Activated CD4-positive, alpha-beta T cell treated with anti-CD3 and anti-CD28 coated beads, Interleukin-2, amount 10 ng/mL, durations not matched to agents 7 days and 5 days (primary cell): ENCODE data around the gene RCOR1. TPM values are rescaled to one million over a fixed set of nuclear protein-coding genes. Genes with fewer than 3 reads are reported as not detected.
A peak's percentile ranks its signal among the peaks of the same experiment; 100 is the strongest.
"Not testable (repeated sequence)": the region's sequence is repeated elsewhere in the genome, so short reads cannot be mapped to it uniquely, and the experiment has no call there.

Source experiments
- CTCF ChIA-PET: fragments of 350-600 bp; sonication (Branson Sonifier 250); formaldehyde crosslinking; loops from one replicate; lab custom pipeline; 2021; ENCODE audit warnings: antibody characterized with exemption; lab: Charles Lee
- POLR2A ChIA-PET: fragments of 350-600 bp; sonication (Branson Sonifier 250); formaldehyde crosslinking; loops from one replicate; lab custom pipeline; 2021; ENCODE audit warnings: antibody characterized with exemption; lab: Charles Lee
- DNase-seq: peaks from one replicate; pipeline ENCODE4 v3.0.0-alpha.2; 2020
- H3K27ac Mint-ChIP-seq: one replicate; pipeline ENCODE4 v1.8.0; 2021; ENCODE audit warnings: mild to moderate bottlenecking, moderate library complexity, mixed read lengths
- H3K27me3 Mint-ChIP-seq: one replicate; pipeline ENCODE4 v1.8.0; 2021; ENCODE audit warnings: mixed read lengths
- H3K36me3 Mint-ChIP-seq: one replicate; pipeline ENCODE4 v1.8.0; 2021; ENCODE audit warnings: low read depth, mixed read lengths
- H3K4me1 Mint-ChIP-seq: one replicate; pipeline ENCODE4 v1.8.0; 2021; ENCODE audit warnings: mixed read lengths
- H3K4me3 Mint-ChIP-seq: one replicate; pipeline ENCODE4 v1.8.0; 2021; ENCODE audit warnings: mild to moderate bottlenecking, moderate library complexity, mixed read lengths
- H3K9me3 Mint-ChIP-seq: one replicate; pipeline ENCODE4 v1.8.0; 2021; ENCODE audit warnings: mixed read lengths
- total RNA-seq, 2 experiments: library from RNA; stranded (reverse); gene quantifications; one replicate each; pipeline ENCODE4 v1.2.3, GENCODE V29; 2021

RCOR1 gene
- total RNA-seq, 2 experiments from 2014 or later = 21.7 to 23.7 TPM

DNA sequence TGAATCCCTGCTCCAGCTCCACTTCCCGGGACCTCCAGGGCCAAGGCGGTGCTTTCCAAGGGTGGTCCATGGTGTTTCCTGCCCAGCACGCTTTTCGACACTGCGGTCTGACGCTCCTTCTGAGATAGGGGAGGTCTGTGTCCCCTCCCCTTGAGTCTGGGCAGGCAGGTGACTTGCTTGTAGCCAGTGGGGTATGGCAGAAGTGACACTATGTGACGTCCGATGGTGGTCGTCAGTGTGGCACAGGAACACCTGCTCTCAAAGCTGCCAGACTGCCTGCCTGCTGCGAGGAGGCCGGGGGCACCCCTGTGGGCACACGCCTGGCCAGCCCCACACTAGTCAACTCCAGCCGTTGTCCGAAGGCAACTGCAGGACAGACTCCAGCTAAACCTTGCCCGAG lies 168.8 kb downstream of the RCOR1 start:
- CTCF ChIA-PET = interaction anchor here (0.6 to 0.7 kb wide), 2 partner anchors 12 to 423 kb away, joined by 3 to 4 read pairs; no protein-coding TSS in a partner anchor
- Mint-ChIP-seq H3K4me3 (no peak overlapping the region), H3K27ac (no peak overlapping the region), H3K9me3 (no peaks in the 10 kb centered on the region), H3K36me3 (no peaks in the 10 kb centered on the region), H3K27me3 (no peaks in the 10 kb centered on the region), H3K4me1 (no peaks in the 10 kb centered on the region)
- POLR2A ChIA-PET = no interaction called here
- no peak for DNase-seq

DNA sequence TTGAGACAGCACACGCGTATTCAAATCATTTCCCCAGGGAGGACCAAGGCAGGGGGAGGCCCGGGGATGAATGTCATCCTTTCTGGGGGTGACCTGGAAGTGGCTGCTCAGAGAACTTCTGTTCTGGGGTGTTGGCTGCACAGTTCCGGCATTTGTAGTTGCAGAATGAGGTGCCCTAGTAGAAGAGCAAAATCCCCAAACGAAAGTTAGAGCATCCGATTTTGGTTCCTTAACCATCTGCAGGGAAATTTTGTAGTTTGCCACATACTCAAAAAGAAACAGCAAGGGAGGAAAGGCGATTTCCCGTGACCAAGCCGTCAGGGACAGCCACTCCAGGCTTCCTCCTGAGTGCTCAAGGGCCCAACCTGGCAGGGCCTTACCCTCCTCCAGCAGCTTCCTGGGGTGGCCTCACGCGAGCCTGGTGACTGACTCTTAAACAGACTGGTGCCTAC lies 171.8 kb downstream of the RCOR1 start:
- CTCF ChIA-PET = interaction anchor here (0.7 to 1.3 kb wide), 2 partner anchors 10 to 253 kb away, joined by 3 to 4 read pairs; no protein-coding TSS in a partner anchor
- no peaks in the 10 kb centered on the region for H3K36me3 Mint-ChIP-seq
- no peaks in the 10 kb centered on the region for H3K4me1 Mint-ChIP-seq
- DNase-seq = no peak
- H3K4me3 Mint-ChIP-seq = no peak overlapping the region
- H3K27me3 Mint-ChIP-seq = no peaks in the 10 kb centered on the region
- POLR2A ChIA-PET = no interaction called here
- no peaks in the 10 kb centered on the region for H3K9me3 Mint-ChIP-seq
- no peak overlapping the region for H3K27ac Mint-ChIP-seq

DNA sequence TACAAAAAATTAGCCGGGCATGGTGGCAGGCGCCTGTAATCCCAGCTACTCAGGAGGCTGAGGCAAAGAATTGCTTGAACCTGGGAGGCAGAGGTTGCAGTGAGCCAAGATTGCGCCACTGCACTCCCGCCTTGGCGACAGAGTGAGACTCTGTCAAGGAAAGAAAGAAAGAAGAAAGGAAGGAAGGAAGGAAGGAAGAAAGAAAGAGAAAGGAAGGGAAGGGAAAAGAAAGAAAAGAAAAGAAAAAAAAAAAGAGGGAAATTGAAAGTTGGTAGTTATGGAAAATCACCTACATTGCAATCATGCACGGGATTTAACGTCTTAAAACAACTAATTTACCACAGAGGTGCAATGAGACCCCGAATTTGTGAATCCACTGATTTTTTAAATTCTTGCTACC lies 173.3 kb downstream of the RCOR1 start:
- not testable (repeated sequence) for H3K9me3 Mint-ChIP-seq, H3K27ac Mint-ChIP-seq, H3K4me1 Mint-ChIP-seq, DNase-seq, H3K36me3 Mint-ChIP-seq, H3K4me3 Mint-ChIP-seq, H3K27me3 Mint-ChIP-seq
- ChIA-PET POLR2A (interaction anchor here (0.8 kb wide), 1 partner anchor 347 kb away, joined by 3 read pairs; no protein-coding TSS in a partner anchor), CTCF (interaction anchor here (0.6 kb wide), 2 partner anchors 303 to 1301 kb away, joined by 4 read pairs; no protein-coding TSS in a partner anchor)

DNA sequence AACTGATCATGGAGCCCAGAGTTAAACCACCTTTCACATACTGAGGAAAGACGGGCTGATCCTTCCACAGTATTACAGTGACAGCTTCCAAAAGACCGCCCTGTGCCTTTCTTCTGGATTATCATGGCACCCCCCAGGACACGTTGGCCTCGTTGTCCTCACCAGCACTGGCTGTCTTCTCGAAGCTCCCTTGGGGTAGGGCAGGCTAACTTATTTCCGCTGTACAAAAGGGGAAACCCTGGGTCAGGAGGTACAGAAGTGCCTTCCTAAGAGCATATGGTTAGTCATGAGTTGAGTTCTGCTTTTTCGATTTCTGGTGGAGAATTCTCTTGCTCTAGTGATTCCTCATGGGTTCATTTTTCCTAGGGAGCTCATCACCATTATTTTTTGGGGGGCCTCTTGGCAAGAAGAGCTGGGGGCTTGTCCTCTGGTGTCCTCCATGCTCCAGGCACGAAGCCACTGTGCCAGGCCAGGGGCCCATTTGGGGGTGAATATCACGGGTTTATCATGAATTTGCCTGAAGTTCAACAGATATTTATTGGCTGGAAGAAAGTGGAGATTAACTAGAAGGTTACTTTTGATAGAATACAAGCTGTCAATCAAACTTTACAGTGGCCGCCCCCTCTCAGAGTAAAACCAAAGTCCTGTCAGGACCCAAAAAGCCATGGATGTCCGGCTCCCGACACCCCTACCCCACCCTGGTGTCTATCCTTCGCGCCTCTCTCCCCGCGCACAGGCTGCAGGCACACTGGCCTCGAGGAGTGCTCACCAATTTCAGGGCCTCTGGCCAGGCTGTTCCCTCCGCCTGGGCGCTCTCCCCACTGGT lies 176.0 kb downstream of the RCOR1 start:
- Mint-ChIP-seq H3K4me1 (peaks cover 3% of the 10 kb centered on the region), H3K36me3 (no peaks in the 10 kb centered on the region), H3K9me3 (no peaks in the 10 kb centered on the region), H3K27ac (no peak overlapping the region), H3K27me3 (no peaks in the 10 kb centered on the region), H3K4me3 (no peak overlapping the region)
- CTCF ChIA-PET = interaction anchor here (1.1 kb wide), 2 partner anchors 9 to 20 kb away, joined by 3 to 4 read pairs; no protein-coding TSS in a partner anchor
- POLR2A ChIA-PET = no interaction called here
- no peak for DNase-seq

DNA sequence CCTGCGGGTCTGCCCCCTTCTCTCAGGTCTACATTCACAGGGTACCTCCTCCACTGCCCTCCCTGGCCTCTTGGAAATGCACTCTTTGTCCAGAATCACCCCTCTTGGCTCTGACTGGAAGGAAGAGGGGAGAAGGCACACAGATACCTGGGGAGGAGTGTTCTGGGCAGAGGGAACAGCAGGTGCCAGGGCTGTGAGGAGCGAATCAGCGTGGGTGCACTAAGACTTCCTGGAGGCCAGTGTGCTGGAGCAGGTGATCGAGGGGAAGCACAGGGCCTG lies 176.5 kb downstream of the RCOR1 start:
- no peak for DNase-seq
- ChIA-PET POLR2A (no interaction called here), CTCF (interaction anchor here (0.9 to 1.1 kb wide), 3 partner anchors 10 to 74 kb away, joined by 3 to 4 read pairs (median 3); no protein-coding TSS in a partner anchor)
- Mint-ChIP-seq H3K9me3 (no peaks in the 10 kb centered on the region), H3K36me3 (no peaks in the 10 kb centered on the region), H3K27me3 (no peaks in the 10 kb centered on the region), H3K27ac (no peak overlapping the region), H3K4me1 (peaks cover 3% of the 10 kb centered on the region), H3K4me3 (no peak overlapping the region)

DNA sequence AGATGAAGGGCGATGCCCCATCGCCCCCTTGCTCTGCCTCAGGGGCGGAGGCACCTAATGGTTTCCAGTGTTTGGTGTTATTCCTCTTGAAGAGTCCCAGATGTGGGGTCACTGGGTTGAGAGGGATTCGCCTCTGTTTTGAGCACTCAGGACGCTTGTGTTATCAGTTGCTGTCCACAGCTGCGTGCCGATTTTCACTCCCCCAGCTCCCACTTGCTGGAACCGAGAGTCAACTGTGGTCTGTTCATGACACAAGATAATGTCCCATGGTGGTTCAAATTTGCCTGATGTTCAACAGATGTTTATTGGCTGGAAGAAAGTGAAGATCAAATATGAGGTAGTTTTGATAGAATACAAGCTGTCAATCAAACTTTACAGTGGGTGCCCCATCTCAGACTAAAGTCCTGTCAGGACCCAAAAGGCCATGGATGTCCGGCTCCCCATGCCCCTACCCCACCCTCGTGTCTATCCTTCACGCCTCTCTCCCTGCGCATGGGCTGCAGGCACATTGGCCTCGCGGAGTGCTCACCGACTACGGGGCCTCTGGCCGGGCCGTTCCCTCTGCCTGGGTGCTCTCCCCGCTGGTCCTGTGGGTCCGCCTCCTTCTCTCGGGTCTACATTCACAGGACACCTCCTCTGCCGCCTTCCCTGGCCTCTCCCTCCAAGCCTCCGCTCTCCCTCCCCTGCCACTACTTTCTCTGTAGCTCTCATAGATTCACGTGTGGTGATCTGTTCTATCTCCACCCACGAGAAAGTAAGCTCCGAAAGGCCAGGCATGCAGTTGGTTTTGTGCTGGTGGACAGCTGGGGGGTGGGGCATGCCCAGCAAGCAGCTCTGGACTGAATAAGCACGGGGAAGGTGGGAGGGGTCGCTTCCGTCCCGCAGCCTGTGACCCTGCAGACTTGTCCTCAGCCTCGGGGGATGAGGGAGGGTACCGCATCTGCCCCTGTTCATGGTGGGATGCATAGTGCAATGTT lies 178.0 kb downstream of the RCOR1 start:
- H3K4me1 Mint-ChIP-seq = peaks cover 12% of the 10 kb centered on the region
- POLR2A ChIA-PET = no interaction called here
- H3K9me3 Mint-ChIP-seq = no peaks in the 10 kb centered on the region
- CTCF ChIA-PET = no interaction called here
- H3K36me3 Mint-ChIP-seq = no peaks in the 10 kb centered on the region
- H3K27ac Mint-ChIP-seq = no peak overlapping the region
- no peak overlapping the region for H3K4me3 Mint-ChIP-seq
- no peak for DNase-seq
- no peaks in the 10 kb centered on the region for H3K27me3 Mint-ChIP-seq

DNA sequence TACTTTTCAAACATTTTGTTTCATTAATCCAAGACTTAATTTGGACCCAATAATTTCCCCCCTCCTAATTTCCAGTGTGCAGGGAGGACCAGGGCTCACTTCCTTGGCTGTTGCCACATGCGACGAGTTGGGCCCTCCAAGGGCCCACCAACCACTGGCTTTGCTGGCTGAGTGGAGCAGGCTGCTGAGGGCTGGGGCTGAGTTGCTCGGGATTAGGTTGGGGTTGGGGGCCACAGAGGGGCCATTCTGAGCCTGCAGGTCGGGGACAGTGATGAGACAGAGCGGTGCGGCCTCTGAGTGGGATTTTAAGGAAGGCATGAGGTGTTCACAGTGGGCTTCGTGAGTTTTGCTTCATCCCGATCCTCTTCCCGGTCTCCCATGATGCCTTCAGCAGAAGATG lies 178.7 kb downstream of the RCOR1 start:
- DNase-seq = no peak
- H3K27ac Mint-ChIP-seq = no peak overlapping the region
- no peaks in the 10 kb centered on the region for H3K9me3 Mint-ChIP-seq
- no peak overlapping the region for H3K4me3 Mint-ChIP-seq
- CTCF ChIA-PET = interaction anchor here (0.7 kb wide), 1 partner anchor 9 kb away, joined by 3 read pairs; no protein-coding TSS in a partner anchor
- POLR2A ChIA-PET = no interaction called here
- peaks cover 19% of the 10 kb centered on the region for H3K4me1 Mint-ChIP-seq
- no peaks in the 10 kb centered on the region for H3K27me3 Mint-ChIP-seq
- H3K36me3 Mint-ChIP-seq = no peaks in the 10 kb centered on the region

DNA sequence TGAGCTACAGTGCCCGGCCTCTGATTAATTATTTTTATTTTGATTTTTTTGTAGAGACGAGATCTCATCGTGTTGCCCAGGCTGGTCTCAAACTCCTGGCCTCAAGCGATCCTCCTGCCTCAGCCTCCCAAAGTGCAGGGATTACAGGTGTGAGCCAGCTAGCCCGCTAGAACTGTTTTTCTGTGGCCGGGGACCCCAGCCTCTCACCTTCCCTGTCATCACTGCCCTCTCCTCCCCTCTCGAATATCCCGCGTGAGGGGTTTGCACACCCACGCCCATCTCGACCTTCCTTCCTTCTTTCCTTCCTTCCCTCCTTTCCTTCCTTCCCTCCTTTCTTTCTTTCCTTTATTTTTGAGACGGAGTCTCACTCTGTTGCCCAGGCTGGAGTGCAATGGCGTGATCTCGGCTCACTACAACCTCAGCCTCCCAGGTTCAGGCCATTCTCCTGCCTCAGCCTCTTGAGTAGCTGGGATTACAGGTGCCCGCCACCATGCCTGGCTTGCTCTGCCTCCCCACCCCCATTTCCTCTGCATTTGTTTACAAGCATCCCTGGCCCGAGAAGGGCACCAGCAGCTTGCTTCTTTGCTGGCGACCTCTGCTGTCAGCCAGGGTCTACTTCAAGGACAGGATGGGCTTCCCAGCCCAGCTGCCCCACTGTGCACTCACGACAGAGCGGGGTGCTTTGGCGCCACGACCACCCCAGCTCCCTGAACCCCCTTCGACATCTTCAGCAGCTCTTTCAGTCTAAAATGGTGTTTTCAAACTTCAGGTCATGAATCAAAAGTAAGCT lies 180.5 kb downstream of the RCOR1 start:
- CTCF ChIA-PET = interaction anchor here (0.6 to 2.2 kb wide), 7 partner anchors 14 to 688 kb away, joined by 3 to 7 read pairs (median 5); no protein-coding TSS in a partner anchor
- POLR2A ChIA-PET = no interaction called here
- Mint-ChIP-seq H3K4me1 (peaks cover 25% of the 10 kb centered on the region), H3K4me3 (no peak overlapping the region), H3K9me3 (no peaks in the 10 kb centered on the region), H3K36me3 (no peaks in the 10 kb centered on the region), H3K27me3 (no peaks in the 10 kb centered on the region), H3K27ac (no peak overlapping the region)
- DNase-seq = no peak

DNA sequence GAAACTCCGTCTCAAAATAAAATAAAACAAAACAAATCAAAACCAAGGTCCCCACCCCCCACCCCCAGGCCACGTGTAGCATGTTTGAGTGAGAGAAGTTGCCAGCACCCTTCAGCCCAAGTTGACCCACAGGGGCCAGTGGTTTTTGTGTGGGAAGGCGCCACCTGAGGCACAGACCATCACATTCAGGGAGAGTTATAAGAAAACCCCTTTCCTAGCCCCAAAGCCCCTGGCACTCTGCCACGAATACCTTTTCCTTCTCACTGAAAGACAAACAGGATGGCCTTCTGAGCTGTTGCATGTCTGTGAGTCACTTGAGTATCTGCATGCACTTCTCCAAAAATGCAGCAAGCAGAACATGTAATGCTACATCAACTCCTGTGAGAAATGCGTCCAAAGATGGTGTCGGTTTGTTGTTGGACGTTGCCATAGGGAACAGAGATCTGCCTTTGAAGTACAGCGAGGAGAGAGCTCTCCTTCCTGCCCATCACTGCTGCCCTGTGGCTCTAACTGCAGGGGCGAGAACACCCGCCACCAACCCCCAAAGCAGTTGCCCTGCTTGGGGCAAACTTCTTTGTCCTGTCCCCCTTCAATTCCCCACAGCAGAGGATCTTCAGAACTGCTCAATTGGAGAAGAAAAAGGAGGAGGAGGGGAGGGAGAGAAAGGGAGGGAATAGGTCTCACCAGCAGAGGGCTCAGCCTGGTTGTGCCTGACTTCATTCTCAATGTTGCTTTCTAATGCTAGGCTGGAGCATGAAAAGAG lies 182.1 kb downstream of the RCOR1 start:
- DNase-seq = peak; percentile 76
- Mint-ChIP-seq H3K4me3 (no peak overlapping the region), H3K27ac (peak overlapping the region; percentile 64), H3K27me3 (no peaks in the 10 kb centered on the region), H3K9me3 (no peaks in the 10 kb centered on the region), H3K4me1 (peaks cover 38% of the 10 kb centered on the region), H3K36me3 (peaks cover 10% of the 10 kb centered on the region)
- CTCF ChIA-PET = interaction anchor here (0.6 to 2.3 kb wide), 5 partner anchors 10 to 180 kb away, joined by 3 to 6 read pairs (median 4); no protein-coding TSS in a partner anchor
- POLR2A ChIA-PET = no interaction called here

DNA sequence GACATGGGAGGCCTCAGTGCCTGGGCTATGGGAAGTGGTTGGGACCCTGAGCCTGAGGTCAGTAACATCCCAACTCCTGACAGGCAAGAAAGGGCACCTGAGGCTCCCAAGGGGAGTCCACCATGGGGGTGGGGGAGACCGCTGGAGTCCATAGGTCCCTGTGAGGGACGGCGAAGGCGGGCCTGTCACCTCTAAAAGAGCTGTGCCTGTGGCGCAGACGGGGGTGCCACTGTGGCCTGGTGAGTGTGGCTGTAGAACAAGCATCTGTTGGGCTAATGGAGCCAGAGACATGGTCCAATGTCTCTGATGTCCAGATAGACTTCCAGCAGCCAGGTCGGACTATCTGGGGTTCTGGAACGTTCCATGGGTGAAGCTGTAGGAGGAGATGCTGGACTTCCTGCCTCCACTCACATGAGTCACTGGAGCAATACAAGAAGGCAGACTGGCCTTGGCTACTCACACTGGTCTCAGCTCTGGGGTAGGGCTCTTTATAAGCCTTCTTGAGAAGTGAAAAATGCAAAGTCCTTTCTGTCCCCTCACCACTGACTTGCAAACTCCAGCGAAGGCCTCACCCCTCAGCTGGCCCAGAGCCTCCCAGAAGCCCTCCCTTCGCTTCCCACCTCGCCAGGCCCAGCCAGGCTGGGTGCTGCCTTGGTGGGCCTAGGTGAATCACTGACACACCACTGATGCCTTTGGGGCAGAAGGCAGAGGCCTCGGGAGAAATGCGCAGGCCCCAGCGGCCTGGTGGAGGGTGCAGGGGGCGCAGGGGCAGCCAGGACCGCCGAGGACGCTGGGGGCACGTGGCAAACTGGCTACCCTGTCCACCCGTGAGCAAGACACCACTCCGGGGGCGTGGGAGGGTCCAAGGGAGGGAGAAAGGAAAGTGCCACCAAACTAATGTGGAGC lies 183.7 kb downstream of the RCOR1 start:
- Mint-ChIP-seq H3K4me1 (peaks cover 51% of the 10 kb centered on the region), H3K27ac (peak overlapping the region; percentile 90), H3K27me3 (no peaks in the 10 kb centered on the region), H3K4me3 (peak overlapping the region; percentile 77), H3K36me3 (peaks cover 17% of the 10 kb centered on the region), H3K9me3 (no peaks in the 10 kb centered on the region)
- ChIA-PET POLR2A (no interaction called here), CTCF (interaction anchor here (2.3 kb wide), 1 partner anchor 18 kb away, joined by 6 read pairs; no protein-coding TSS in a partner anchor)
- no peak for DNase-seq
